GF-D8 (cell line): Measurements from ENCODE around the gene BCAR3.
"Not testable (repeated sequence)": the region's sequence is repeated elsewhere in the genome, so short reads cannot be mapped to it uniquely, and the experiment has no call there.

Source experiments
- DNase-seq: peaks from one replicate; lab custom pipeline; 2025; lab: John Stamatoyannopoulos, UW

The BCAR3 gene

GRCh38 chr1:93689521-93690223 is 8.0 kb upstream of the BCAR3 start:
- no peak for DNase-seq

GRCh38 chr1:93687542-93687941 is 5.9 kb upstream of the BCAR3 start:
- DNase-seq: no peak

GRCh38 chr1:93686504-93687250 is 5.0 kb upstream of the BCAR3 start:
- DNase-seq: no peak

- DNase-seq: no peak
Observed at GRCh38 chr1:93685918-93686317, 4.3 kb upstream of the BCAR3 start.

GRCh38 chr1:93683234-93683633 is 1.6 kb upstream of the BCAR3 start:
- DNase-seq: no peak

- no peak for DNase-seq
Observed at GRCh38 chr1:93681989-93682412, 364 bp upstream of the BCAR3 start.

- no peak for DNase-seq
Observed at GRCh38 chr1:93680420-93681100, 1.1 kb downstream of the BCAR3 start.

GRCh38 chr1:93680076-93680419 is 1.6 kb downstream of the BCAR3 start:
- DNase-seq: no peak

- no peak for DNase-seq
Observed at GRCh38 chr1:93679546-93679945, 2.1 kb downstream of the BCAR3 start.

- DNase-seq: no peak
Observed at GRCh38 chr1:93678946-93679480, 2.6 kb downstream of the BCAR3 start.

- no peak for DNase-seq
Observed at GRCh38 chr1:93678491-93678890, 3.1 kb downstream of the BCAR3 start.

- no peak for DNase-seq
Observed at GRCh38 chr1:93677729-93678128, 3.9 kb downstream of the BCAR3 start.

GRCh38 chr1:93676427-93676826 is 5.2 kb downstream of the BCAR3 start:
- no peak for DNase-seq

GRCh38 chr1:93675931-93676330 is 5.7 kb downstream of the BCAR3 start:
- DNase-seq: no peak

- no peak for DNase-seq
Observed at GRCh38 chr1:93675271-93675670, 6.4 kb downstream of the BCAR3 start.

- DNase-seq: not testable (repeated sequence)
Observed at GRCh38 chr1:93674071-93674470, 7.6 kb downstream of the BCAR3 start.

GRCh38 chr1:93673163-93673829 is 8.3 kb downstream of the BCAR3 start:
- no peak for DNase-seq

- no peak for DNase-seq
Observed at GRCh38 chr1:93672477-93673162, 9.0 kb downstream of the BCAR3 start.

- no peak for DNase-seq
Observed at GRCh38 chr1:93672069-93672468, 9.6 kb downstream of the BCAR3 start.

- no peak for DNase-seq
Observed at GRCh38 chr1:93671099-93671621, 10.5 kb downstream of the BCAR3 start.

- no peak for DNase-seq
Observed at GRCh38 chr1:93670141-93670540, 11.5 kb downstream of the BCAR3 start.
